Vagina (tissue), 2 donors: Measurements from ENCODE around the gene PTGS1.

Experiments used
- CTCF ChIP-seq, 3 experiments: fragments of 450-650 bp in 2 of 3; fragments of 200-600 bp in 1 of 3; sonication (generic) in 1 of 3; IDR thresholded peaks; one replicate each; pipeline ENCODE4 v1.5.1; 2017 to 2019; ENCODE audit warnings: antibody characterized with exemption in 3 of 3, mild to moderate bottlenecking in 2 of 3, moderate library complexity in 2 of 3
- POLR2A ChIP-seq, 2 donors: fragments of 450-650 bp; IDR thresholded peaks; one replicate each; pipeline ENCODE4 v1.6.1; 2017; ENCODE audit warnings: antibody characterized with exemption in 2 of 2, mild to moderate bottlenecking in 2 of 2, moderate library complexity in 2 of 2
- POLR2AphosphoS5 ChIP-seq, 2 donors: sonication (generic); formaldehyde crosslinking; IDR thresholded peaks; one replicate each; pipeline ENCODE4 v1.9.0; 2017; ENCODE audit warnings: antibody characterized with exemption in 2 of 2, mild to moderate bottlenecking in 2 of 2, low read depth in 1 of 2; ENCODE audit not compliant: insufficient read depth in 1 of 2

- TF ChIP-seq CTCF (IDR thresholded peaks at IDR 0.05) (no peak), POLR2AphosphoS5 (IDR thresholded peaks at IDR 0.05; ENCODE audit: insufficient read depth in 1 of 2, low read depth in 1 of 2) (no peak), POLR2A (IDR thresholded peaks at IDR 0.05) (no peak)
Observed at GRCh38 chr9:122367774-122368460, 2.9 kb upstream of the PTGS1 start.
